AG09319 (cell line): ENCODE data around the gene CLMN.

Experiments
- DNase-seq: peaks from one replicate; pipeline ENCODE4 v3.0.0-alpha.2; 2010; ENCODE audit warnings: low read depth; ENCODE audit errors: extremely low read depth
- TF ChIP-seq, protein P1 (sequence below): IDR thresholded peaks from 2 replicates; pipeline ENCODE4 v1.5.1; 2011; ENCODE audit warnings: low read depth, mild to moderate bottlenecking, inconsistent platforms, low read length, moderate library complexity

Gene CLMN

DNA sequence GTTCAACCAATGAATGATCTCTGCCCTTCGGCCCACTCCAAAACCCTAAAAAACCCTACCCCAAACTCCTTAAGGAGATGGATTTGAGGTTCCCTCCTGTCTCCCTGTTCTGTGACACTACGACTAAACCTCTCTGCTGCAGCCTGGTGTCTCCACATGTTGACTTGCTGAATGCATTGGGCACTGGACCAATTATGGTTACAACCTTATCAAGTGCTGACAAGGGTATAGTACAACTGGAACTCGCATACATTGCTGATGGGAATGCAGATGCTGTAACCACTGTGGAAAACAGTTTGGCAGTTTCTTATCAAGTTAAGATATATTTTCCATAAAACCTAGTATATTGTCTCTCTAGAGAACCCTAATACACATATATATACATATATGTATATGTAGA is 156.0 kb downstream of the CLMN start:
- DNase-seq: no peak
- TF ChIP-seq, protein P1, sequence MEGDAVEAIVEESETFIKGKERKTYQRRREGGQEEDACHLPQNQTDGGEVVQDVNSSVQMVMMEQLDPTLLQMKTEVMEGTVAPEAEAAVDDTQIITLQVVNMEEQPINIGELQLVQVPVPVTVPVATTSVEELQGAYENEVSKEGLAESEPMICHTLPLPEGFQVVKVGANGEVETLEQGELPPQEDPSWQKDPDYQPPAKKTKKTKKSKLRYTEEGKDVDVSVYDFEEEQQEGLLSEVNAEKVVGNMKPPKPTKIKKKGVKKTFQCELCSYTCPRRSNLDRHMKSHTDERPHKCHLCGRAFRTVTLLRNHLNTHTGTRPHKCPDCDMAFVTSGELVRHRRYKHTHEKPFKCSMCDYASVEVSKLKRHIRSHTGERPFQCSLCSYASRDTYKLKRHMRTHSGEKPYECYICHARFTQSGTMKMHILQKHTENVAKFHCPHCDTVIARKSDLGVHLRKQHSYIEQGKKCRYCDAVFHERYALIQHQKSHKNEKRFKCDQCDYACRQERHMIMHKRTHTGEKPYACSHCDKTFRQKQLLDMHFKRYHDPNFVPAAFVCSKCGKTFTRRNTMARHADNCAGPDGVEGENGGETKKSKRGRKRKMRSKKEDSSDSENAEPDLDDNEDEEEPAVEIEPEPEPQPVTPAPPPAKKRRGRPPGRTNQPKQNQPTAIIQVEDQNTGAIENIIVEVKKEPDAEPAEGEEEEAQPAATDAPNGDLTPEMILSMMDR: no peak

DNA sequence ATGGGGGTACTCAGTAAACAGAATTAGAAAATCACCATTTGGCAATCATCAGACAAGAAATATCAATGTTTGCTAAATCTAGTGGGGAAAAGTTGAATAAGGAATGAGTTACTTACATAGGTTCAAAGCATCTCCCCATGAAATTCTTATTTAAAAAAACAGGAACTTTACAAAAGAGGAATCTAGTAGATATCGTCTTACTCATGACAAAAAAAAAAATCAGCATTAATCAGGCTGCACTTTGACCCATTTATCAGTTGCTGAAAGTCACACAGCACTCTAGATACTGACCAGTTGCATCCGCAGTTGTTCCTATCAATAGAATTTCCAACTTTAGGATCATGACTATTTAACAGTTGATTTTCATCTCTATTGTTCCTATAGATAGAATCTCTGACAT is 156.6 kb downstream of the CLMN start:
- TF ChIP-seq, protein P1: no peak
- DNase-seq: no peak

DNA sequence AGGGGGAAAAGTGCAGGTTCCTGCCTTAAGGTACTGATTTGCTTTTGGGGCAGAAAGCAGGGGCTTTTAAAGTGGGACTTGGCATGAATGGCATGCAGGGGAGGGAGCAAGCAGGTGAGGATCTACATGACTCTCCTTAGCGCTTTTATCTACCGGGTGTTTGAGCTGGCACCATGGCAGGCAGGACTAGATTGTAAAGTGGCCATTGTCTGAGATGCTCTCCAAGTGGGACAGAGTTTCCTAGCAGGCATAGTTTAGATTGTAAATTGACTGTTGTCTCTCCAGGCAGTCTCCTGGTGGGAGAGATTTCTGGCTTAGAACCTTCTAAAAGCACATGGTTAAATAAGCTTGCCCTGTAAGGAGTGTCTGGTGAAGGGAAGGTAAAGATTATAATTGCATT is 157.1 kb downstream of the CLMN start:
- DNase-seq: no peak
- TF ChIP-seq, protein P1: no peak

DNA sequence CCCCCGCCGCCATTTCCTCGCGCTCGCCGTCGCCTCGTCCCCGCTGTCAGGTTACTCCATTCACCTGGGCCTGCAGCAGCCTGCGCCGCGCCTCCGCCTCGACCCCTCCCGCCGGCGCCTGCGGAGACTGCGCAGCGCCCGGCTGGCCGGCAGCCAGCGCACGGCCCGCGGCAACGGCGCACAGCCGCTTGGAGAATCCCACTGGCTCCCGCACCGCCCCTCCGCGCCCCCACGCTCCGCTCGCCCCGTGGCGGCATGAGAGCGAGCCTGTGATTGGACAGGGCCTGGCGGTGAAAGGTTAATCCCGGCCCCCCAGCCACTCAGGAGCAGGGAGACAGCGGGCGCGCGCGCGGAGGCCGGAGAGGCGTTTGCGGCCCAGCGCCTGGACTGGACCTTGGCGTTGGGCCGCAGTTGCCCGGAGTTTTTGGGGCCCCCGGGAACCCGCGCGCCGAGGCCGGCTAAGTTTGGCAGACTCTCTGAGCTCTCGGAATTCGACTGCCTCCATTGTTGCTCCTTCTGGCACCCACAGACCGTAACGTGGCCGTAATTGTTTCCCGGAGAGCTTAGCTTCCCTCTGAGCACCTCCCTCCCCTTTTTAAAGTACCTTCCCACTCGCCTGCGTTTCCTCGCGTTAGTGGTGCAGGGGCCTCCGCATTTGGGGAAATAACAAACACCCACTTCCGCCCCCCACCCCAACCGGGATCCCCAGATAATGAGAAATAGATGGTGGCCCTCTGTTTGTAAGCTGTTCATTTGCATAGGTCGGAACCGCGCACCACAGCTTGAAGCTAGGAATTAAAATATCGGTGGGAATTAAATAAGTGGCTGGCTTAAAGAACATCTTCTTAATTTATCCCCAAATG is 162.2 kb downstream of the CLMN start, which contains the start of gene DICER1:
TSS of gene DICER1 (minus strand) at position 203 of the 863 bp plus-strand sequence. CDS start 24,071 bp downstream, outside the sequence.
- peak; percentile 78 for DNase-seq
- TF ChIP-seq, protein P1: no peak

DNA sequence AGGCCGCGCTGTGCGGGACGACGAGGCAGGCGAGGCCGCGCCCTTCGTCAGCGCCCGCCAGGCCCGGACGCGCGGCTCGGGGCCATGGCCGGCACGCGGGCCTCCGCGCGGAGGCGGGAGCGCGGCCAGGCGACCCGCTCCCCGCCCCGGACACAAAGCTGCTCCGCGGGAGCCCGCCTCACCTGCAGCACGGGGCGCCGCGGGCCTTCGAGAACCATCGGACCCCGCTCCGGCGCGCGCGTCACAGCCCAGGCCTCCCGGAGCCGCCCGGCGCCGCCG is 162.7 kb downstream of the CLMN start:
- TF ChIP-seq, protein P1: no peak
- DNase-seq: no peak

DNA sequence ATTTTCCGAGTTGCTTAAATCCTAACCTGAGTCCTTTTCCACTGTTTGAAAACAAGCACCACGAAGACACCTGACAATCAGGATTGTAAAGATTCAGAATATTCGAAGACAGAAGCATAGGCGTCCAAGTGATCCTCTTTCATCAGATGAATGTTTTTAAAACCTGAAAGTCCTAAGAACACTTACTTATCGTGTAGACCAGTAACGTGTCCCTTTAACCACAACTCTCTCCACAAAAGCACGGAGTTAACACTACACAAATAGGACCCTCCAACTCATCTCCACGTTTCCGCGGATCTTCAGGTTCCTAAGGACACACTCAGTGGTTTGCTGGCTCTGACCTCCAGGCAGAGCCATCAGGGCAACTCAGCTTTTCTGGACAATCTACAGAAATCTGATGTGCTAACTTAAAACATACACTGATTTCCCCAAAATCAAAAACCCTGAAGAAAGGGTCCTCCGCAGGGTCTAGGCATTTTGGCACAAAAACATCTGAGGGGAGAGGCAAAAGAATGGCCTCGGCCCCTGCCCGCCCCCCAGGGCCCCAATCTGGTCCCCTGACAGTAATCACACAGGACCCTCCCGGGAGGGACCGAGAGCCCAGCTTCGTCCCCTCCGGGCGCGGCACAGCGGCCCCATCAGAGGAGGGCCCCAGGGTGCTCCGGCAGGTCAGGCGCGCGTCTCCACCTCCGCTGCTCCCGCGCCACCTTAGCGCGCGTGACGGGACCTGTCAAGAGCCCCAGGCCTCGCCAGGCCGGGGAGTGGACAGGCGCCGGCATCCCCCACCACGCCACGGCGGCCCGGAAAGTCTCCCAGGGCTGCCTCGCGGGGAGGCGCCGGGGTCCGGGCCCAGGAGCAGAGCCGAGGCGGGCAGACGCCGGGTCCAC is 163.3 kb downstream of the CLMN start:
- DNase-seq: no peak
- TF ChIP-seq, protein P1: no peak

DNA sequence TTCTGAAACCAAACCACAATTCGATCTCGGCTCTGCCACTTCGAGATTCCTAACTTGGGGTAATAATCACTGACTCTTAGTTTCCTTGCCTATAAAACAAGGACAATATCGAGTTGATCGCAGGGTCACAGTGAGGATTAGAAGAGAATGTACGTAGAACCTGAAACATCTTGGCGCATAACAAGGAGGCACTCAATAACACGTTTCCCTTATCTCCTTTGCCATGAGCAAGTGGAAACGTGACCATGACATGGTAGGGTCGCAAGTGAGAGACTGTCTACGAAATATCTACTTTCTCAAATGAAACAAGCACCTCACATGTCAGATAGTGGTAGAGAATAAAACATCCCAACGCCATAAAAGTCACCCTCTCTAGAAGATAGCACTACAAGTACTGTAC is 164.7 kb downstream of the CLMN start:
- no peak for DNase-seq
- TF ChIP-seq, protein P1: no peak
